HG03354 (cell line): Measurements from ENCODE around the gene MRPL55.

Experiments used
- ATAC-seq: cut with Tn5 transposase; IDR thresholded peaks from one replicate; pipeline ENCODE4 v1.9.1; 2021; ENCODE audit warnings: mild to moderate bottlenecking; ENCODE audit not compliant: unreplicated experiment, poor library complexity, severe bottlenecking

Gene MRPL55

DNA sequence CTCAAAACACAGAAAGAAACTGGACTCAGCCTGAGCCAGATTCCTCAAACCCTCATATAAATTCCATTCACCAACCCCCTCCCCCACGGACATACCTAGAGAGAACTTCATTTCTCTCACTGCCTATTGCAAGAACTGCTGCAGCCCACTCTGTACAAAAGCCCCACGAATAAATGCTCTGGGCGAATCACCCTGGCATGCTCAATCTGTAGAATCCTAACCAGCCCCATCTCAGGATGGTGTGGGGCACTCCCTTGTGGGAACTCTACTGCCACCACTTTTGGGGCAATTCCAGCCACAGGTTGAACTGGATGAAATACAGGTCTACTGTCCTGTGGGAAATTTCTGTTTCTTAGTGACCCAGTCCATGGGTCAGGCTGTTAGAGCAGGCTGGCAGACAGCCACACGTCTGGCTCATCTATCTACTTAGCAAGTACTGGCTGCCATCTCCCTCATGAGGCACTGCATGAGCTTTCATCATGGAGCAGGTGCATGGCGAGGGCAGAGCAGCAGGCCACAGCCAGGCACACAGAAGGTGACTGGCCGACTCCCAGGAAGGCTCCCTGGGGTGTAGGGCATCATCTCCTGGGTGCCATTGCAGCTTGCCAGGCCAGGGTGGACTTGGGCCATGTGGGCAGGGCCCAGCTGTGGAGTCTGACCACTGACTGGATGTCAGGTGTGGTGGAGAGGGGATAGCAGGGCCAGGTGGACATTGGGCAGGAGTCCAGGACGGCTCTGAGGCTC is 4.4 kb downstream of the MRPL55 start:
- no peak for ATAC-seq

DNA sequence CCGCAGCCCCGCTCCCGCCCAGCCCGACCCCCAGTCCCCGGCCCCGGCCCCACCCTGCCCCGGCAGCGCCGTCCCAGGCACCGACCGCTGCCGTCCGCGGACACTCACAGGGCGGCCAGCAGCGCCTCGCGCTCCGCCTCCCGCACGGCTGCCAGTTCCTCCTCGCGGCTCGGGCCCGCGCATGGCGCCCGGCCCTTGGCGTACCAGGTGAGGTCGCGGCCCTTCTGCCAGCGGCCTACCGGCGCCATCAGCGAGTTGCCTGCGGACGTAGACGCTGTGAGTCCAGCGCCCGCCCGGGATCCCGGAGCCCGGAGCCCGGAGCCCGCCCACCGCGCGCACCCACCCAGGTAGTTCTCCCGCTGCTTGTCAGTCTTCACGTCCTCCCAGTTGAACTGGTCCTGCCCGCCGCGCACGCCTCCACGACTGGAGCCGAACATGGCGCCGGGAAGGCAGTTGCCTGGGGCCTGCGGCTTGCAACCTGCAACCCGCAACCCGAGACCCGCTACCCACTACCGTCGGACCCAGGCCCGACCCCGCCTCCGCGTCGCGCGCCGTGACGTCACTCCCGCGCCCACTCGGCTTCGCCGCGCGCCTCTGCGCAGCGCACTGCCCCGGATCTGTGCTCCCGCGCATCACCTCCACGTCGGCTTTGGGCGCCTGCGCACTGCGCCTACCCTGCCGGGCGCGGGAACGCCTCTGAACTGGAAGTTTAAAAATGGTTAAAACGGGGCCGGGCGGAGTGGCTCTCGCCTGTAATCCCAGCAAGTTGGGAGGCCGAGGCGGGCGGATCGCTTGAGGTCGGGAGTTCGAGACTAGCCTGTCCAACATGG is 6.1 kb downstream of the MRPL55 start, which contains the start of gene C1orf35:
Gene C1orf35, minus strand, starts transcription at position 535 of the 830 bp plus-strand sequence. Its CDS starts 98 bp downstream, at position 437.
- ATAC-seq = peak; percentile 77

DNA sequence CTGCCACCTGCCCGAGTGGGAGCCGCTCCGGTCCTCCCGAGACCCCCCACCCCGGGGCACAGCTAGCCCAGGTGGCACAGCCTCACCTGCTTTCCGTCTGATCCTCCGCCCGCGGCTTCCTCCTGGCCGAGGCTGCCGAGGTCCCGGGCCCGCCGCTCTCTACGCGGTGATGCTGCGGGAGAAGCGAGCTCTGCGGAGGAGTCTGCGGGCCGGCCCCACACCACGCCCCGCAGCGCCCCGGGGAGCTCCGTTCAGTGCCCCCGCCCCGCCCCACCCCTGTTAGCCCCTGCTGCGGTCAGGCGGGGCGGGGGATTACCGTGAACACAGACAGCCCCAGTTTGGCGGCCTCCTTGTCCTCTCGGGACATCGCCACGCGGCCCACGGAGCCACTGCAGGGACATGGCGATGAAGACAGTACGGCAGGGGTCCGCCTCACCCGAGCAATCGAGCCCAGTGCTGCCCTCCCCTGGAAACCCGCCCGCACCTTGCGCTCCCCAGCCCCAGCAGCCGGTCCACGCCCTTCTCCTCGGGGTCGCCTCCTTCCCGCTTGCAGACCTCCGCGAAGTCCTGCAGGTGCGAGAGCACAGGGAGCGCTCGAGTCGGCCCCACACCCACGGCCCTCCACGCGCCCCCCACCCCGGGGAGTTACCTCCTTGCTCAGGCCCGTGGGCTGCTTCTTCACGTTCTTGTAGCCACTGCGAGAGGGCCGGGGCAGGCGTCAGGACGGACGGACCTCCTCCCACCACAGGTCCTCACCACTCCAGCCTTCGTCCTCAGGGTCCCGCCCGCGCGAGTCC is 6.9 kb downstream of the MRPL55 start:
- peak; percentile 25 for ATAC-seq

DNA sequence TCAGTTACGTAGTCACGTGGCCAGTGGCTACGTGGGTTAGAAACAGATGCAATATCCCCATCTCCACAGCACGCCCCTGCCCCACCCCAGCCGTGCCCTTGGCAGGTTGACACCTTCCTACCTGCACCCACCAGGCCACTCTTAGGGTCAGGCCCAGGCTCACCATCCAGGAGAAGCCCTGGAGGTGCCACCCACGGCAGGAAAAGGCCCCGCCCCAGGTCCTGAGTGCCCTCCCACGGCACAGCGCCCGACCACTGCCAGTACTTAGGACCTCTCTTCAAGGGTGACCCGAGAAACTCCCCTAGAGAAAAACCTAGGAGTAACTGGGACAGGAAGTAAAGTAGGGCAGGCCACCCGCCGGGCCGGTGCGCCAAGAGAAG is 7.5 kb downstream of the MRPL55 start:
- no peak for ATAC-seq

DNA sequence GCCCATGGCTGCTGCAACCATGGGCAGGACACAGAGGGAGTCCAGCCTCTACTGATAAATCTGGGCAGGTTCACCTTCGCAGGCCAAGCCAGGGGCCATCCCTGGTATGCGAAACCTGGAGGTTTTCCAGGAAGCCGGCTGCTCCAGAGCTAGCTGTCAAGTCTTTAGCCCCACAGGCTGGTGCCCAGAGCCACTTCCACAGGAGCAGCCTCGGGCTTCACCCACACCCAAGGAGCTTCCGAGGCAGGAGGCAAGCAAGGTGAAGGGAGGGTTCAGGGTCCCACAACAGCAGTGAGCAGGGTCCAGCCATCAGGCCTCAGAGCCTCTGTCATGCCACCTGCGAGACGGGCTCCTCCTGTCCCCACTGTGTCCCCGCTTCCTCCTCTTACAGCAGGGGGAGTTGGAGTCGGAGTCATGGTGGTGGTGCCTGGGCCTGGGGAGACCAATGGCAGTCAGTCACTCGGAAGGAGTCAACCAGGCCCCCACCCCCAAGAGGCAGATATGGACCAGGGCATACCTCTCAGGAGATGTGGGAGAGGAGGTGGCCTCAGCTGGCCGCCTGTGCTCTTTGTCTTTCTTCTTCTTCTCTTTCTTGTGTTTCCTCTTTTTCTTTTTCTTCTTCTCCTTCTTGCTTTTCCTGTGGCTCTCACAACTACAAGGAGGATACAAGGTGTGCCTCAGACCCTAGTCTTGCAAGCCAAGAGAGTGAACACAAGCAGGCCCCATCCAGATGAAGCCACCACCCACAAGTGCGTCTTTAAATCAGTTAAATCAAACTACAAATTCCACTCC is 8.1 kb downstream of the MRPL55 start:
- no peak for ATAC-seq

DNA sequence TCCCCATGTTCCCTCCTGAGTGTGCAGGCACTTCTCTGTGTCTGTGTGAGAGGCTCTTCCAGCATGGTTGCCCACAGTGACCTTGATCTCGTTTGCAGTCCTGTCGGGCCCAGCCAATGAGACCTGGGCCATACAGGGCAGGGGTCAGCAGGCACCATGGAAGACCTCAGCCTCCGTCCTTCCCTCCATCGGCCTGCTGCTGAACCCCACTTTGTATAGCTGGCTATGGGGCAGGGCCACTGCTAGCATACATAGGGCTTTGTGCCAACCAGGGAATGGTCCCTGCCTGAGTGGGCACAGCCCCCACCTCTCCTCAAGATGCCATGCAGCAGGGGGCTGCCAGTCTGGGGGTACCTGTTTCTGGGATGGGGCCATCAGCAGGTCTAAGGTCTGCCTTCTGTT is 9.8 kb downstream of the MRPL55 start:
- no peak for ATAC-seq

DNA sequence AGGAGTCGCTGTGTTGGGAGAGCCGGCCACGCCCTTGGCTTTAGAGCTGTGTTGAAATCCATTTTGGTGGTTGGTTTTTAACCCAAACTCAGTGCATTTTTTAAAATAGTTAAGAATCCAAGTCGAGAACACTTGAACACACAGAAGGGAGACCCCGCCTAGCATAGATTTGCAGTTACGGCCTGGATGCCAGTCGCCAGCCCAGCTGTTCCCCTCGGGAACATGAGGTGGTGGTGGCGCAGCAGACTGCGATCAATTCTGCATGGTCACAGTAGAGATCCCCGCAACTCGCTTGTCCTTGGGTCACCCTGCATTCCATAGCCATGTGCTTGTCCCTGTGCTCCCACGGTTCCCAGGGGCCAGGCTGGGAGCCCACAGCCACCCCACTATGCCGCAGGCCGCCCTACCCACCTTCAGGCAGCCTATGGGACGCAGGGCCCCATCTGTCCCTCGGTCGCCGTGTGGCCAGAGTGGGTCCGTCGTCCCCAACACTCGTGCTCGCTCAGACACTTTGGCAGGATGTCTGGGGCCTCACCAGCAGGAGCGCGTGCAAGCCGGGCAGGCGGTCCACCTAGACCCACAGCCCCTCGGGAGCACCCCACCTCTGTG is 10.7 kb downstream of the MRPL55 start:
- ATAC-seq = no peak

DNA sequence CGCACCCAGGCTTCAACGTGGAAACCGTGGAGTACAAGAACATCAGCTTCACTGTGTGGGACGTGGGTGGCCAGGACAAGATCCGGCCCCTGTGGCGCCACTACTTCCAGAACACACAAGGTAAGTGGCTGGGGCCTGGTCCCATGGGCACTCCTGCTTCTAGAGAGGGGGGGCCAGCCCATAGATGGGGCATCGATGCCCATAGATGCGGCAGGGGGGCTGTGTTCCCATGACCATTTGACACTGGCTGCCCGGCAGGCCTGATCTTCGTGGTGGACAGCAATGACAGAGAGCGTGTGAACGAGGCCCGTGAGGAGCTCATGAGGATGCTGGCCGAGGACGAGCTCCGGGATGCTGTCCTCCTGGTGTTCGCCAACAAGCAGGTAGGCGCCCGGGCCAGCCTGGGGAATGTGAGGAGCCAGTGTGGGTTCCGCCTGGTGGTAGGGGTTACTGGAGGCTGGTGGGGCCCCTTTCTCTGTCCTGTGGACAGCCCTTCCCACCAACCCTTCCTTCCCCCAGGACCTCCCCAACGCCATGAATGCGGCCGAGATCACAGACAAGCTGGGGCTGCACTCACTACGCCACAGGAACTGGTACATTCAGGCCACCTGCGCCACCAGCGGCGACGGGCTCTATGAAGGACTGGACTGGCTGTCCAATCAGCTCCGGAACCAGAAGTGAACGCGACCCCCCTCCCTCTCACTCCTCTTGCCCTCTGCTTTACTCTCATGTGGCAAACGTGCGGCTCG is 11.6 kb downstream of the MRPL55 start:
- ATAC-seq = no peak

DNA sequence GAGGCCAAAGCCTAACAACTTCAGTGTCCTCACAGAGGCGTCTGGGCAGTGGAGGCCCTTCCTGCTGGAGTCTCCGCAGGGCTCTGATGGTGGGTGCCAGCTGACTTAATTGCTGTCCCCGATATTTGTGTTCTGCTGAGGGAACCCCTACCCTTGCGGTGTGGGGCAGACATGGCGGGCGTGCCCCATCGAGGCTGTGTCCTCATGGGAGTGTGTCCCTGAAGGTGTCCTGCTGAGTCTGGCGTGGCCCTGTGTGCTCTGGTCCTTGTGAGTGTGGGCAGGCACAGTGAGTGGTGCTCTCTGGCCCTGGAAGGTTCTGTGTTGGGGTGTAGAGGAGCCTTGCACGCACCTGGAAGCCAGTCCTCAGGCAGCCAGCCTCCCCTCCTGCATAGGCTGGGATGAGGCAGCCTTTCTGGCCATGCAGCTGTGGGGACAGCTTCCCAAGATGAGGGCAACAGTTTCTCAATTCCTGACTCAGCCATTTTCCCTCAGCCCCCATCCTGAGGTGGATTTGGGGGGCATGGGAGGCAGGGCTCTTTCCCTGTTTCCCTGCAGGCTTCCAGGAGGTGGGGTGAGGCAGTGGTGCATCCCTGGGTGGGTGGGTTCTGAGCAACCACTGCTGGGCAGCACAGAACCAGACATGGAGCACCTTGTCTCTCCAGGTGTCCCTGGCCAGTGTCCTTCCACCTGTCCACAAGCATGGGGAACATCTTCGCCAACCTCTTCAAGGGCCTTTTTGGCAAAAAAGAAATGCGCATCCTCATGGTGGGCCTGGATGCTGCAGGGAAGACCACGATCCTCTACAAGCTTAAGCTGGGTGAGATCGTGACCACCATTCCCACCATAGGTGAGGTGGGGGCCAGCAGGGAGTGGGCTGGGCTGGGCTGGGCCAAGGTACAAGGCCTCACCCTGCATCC is 12.4 kb downstream of the MRPL55 start:
- ATAC-seq = no peak

DNA sequence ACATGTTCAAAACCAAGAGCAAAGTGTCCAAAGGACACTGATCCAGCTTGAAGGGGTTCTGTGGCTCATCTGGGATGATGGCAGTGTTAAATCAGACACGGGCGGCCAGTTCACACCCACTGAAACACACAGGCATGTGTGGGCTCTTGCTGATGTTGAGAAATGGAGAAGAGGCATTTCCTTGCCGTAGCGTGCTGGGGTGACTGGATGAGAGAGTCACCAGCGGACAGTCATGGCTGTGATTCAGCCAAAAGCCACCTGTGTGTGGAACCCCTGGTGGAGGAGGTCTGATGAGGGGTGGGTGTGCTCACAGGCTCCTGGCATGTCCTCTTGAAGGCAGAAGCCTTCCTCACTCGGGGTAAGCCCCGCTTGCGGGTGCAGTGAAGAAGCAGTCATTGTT is 13.2 kb downstream of the MRPL55 start:
- no peak for ATAC-seq

DNA sequence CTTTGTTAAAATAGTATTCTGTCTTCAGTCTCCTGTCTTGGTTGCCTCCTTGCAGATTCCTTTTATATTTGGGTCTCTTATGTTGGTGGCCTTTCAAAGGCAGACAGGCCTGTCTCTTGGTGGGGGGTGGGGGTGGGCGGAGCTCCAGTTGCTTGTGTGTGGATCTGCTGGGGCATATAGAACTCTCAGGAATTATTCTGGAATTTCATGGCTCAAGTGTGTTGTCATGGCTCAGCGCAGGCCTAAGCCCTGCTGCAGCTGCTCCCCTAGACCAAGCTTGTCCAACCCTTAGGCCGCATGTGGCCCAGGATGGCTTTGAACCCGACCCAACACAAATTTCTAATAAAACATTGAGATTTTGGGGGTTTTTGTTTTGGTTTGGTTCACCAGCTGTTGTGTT is 13.9 kb downstream of the MRPL55 start:
- no peak for ATAC-seq

DNA sequence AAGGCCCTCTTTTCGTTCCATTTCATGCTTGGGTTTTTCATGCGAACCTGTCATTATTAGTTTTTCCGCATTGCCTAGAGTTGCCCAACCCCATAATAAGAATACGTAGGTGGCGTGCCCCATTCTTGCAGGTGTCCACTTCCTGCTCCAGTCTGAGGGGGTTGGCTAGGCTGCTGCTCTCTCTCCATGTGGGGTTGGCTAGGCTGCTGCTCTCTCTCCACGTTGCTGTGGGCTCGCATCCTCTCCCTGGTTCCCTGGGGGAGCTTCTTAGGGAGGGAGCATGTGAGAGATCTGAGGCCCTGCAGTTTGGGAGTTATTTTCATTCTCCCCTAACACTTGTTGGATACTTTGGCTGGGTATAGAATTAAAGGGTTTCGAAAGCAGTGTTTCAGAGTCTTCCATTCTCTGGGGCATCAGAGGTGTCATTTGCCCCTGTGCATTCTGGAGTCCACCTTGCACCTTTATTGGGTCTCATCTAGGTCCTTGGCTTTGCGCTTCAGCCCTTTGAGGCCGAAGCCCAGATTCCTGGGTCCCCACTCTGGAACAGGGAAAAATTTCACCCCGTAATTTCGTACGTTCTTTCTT is 14.6 kb downstream of the MRPL55 start:
- ATAC-seq = no peak

DNA sequence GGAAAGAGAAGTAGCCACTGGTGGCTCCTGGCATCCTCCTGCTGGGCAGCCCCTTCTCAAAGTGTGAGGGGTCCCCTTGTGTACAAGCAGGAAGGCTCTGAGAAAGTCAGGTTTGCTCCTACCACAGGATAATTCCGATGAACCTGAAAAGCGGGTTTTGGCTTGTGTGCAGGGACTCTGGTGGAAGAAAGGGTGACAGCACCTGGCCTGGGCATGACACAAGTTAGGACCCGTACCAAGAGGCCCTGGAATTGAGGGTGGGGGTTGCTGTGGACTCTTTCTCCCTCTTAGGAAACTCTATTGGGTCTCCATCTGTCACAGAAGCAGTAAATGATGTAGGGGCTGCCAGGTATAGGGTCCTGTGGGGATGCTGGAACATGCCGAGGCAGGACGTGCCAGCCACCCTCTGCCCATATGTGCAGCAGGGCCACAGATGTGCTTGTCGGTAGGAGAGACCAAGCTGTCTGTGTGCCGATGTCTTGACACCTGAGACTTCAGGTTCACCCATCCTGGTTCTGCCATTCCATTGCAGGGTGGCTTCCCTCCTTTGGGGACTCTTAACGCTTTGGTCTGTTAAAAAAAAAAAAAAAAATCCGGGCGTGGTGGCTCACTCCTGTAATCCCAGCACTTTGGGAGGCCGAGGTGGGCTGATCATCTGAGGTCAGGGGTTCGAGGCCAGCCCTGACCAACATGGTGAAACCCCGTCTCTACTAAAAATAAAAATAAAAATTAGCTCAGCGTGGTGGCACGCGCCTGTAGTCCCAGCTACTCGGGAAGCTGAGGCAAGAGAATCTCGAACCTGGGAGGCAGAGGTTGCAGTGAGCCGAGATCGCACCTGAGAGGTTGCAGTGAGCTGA is 15.8 kb downstream of the MRPL55 start:
- no peak for ATAC-seq

DNA sequence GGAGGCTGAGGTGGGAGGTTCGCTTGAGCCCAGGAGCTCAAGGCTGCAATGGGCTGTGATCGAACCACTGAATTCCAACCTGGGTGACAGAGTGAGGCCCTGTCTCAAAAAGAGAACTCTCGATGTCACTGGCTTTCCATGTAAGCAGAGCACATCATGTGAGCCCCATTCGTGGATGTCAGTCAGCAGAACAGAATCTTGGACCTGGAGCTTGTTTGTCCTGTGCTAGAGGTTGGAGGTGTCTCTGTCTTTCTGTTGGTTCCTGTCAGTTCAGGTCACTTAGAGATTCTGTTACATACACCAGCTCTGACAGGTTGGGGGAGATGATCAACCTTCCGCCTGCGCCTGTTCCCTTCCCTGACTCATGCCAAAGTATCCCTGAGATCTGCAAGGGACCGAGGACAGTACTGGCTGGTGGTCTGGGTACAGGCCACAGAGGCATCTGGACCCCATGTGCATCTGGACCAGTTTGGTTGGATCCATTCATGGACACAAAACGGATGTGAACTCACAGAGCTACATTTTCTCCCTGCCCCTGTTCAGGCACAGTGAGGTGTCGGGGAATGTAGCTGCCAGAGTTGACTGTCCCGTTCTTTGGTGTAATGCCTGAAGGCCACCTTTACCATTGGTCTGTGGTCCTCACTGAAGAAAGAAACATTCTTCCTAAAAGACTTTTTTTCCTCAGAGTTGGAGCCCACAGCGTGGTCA is 16.6 kb downstream of the MRPL55 start:
- ATAC-seq = no peak

DNA sequence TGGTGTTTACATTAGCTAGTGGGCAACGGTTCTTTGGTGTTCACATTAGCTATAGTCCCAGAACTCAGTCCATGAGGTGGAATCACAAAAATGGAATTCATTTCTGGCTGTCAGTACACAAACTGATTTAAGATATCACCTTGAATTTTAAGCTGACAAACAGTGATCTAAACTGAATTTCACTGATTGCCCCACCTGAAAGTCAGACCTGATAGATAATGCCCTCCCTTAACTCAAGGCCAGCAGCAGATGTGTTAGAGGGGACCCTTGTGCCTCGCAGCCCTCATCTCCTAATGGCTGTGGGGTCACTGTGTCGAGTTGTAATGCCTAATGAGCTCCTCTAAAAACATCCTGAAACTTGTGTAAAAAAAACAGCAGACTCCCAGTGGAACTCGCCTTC is 18.0 kb downstream of the MRPL55 start:
- no peak for ATAC-seq

DNA sequence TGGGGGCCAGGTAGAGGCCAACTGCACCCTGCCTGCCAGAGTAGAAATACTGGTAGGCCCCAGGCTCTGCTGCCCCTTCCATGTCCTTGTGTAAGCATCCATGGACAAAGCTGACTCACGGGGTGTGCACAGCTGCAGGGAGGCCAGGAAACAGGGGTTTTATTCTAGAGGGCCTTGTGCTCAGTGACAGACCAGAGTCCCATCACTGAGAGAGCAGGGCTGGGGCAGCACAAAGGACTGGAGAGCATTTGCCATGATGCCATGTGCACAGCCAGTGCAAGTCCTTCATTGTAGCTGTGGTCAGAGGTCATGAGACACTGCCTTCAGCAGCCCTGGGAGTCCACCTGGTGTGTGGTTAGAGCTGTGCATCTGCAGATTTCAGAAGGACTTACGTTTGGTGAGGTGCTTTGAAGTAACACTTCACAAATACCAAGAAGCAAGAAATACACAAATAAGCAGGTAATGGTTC is 18.5 kb downstream of the MRPL55 start:
- ATAC-seq = no peak
